Measurements from ENCODE around the gene RNU1-3.
"Not testable (repeated sequence)": the region's sequence is repeated elsewhere in the genome, so short reads cannot be mapped to it uniquely, and the experiment has no call there.

Gene RNU1-3

GRCh38 chr1:16637941-16638778 is 28.6 kb downstream of the RNU1-3 start:
- not testable (repeated sequence) for H3K4me1 Mint-ChIP-seq; H3K36me3 Mint-ChIP-seq; H3K9me3 Mint-ChIP-seq; H3K27ac Mint-ChIP-seq; H3K4me3 Mint-ChIP-seq; DNase-seq (ENCODE audit: low spot score in 2 of 2)
- peak; percentile 27 for ATAC-seq

- not testable (repeated sequence) for DNase-seq (ENCODE audit: low spot score in 2 of 2); H3K36me3 Mint-ChIP-seq; H3K9me3 Mint-ChIP-seq; H3K4me3 Mint-ChIP-seq; H3K27ac Mint-ChIP-seq; H3K4me1 Mint-ChIP-seq; ATAC-seq
These were observed 30.1 kb downstream of the RNU1-3 start for GRCh38 chr1:16636551-16637195.

- ATAC-seq; DNase-seq (ENCODE audit: low spot score in 2 of 2); H3K4me1 Mint-ChIP-seq; H3K4me3 Mint-ChIP-seq; H3K27ac Mint-ChIP-seq; H3K9me3 Mint-ChIP-seq: not testable (repeated sequence)
- H3K36me3 Mint-ChIP-seq, result peaks cover 11% of the 10 kb centered on the region
These were observed 30.8 kb downstream of the RNU1-3 start for GRCh38 chr1:16635959-16636358.

- not testable (repeated sequence) for H3K4me1 Mint-ChIP-seq, ATAC-seq, H3K4me3 Mint-ChIP-seq, H3K9me3 Mint-ChIP-seq
- Mint-ChIP-seq H3K27ac (peak overlapping the region; percentile 2), H3K36me3 (peaks cover 33% of the 10 kb centered on the region)
- peak in 1 of 2 donors; percentile 4 for DNase-seq (ENCODE audit: low spot score in 2 of 2)
These were observed 33.0 kb downstream of the RNU1-3 start for GRCh38 chr1:16633540-16634282.

GRCh38 chr1:16632044-16632850 is 34.5 kb downstream of the RNU1-3 start:
- peaks cover 46% of the 10 kb centered on the region for H3K36me3 Mint-ChIP-seq
- H3K27ac Mint-ChIP-seq; H3K9me3 Mint-ChIP-seq; DNase-seq (ENCODE audit: low spot score in 2 of 2); ATAC-seq; H3K4me1 Mint-ChIP-seq; H3K4me3 Mint-ChIP-seq: not testable (repeated sequence)

- Mint-ChIP-seq H3K9me3 (no peaks in the 10 kb centered on the region), H3K27ac (no peak overlapping the region), H3K36me3 (peaks cover 48% of the 10 kb centered on the region), H3K4me1 (peaks cover 8% of the 10 kb centered on the region), H3K4me3 (no peak overlapping the region)
- ATAC-seq, result peak; percentile 2
- DNase-seq (ENCODE audit: low spot score in 2 of 2), result no peak
These were observed 35.3 kb downstream of the RNU1-3 start for GRCh38 chr1:16631248-16632043.

GRCh38 chr1:16630661-16631247 is 36.0 kb downstream of the RNU1-3 start:
- H3K9me3 Mint-ChIP-seq, result no peaks in the 10 kb centered on the region
- H3K4me3 Mint-ChIP-seq, result no peak overlapping the region
- H3K27ac Mint-ChIP-seq, result peak overlapping the region; percentile 33
- H3K36me3 Mint-ChIP-seq, result peaks cover 48% of the 10 kb centered on the region
- H3K4me1 Mint-ChIP-seq, result peaks cover 14% of the 10 kb centered on the region
- ATAC-seq (no peak), DNase-seq (ENCODE audit: low spot score in 2 of 2) (no peak)

GRCh38 chr1:16629916-16630530 is 36.7 kb downstream of the RNU1-3 start:
- Mint-ChIP-seq H3K4me1 (peaks cover 15% of the 10 kb centered on the region), H3K27ac (peak overlapping the region; percentile 33), H3K36me3 (peaks cover 48% of the 10 kb centered on the region)
- ATAC-seq, H3K4me3 Mint-ChIP-seq, H3K9me3 Mint-ChIP-seq: not testable (repeated sequence)
- peak in 1 of 2 donors; percentile 56 for DNase-seq (ENCODE audit: low spot score in 2 of 2)

- DNase-seq (ENCODE audit: low spot score in 2 of 2) (peak in 1 of 2 donors; percentile 61), ATAC-seq (no peak)
- Mint-ChIP-seq H3K27ac (peak overlapping the region; percentile 29), H3K9me3 (no peaks in the 10 kb centered on the region), H3K36me3 (peaks cover 48% of the 10 kb centered on the region), H3K4me3 (no peak overlapping the region), H3K4me1 (peaks cover 15% of the 10 kb centered on the region)
These were observed 38.2 kb downstream of the RNU1-3 start for GRCh38 chr1:16628361-16629111.

- H3K4me3 Mint-ChIP-seq, ATAC-seq, H3K9me3 Mint-ChIP-seq: not testable (repeated sequence)
- Mint-ChIP-seq H3K36me3 (peaks cover 42% of the 10 kb centered on the region), H3K4me1 (peaks cover 15% of the 10 kb centered on the region), H3K27ac (peak overlapping the region; percentile 3)
- DNase-seq (ENCODE audit: low spot score in 2 of 2), result peak in 1 of 2 donors; percentile 55
These were observed 40.3 kb downstream of the RNU1-3 start for GRCh38 chr1:16626409-16626983.

- peaks cover 35% of the 10 kb centered on the region for H3K36me3 Mint-ChIP-seq
- ATAC-seq (no peak), DNase-seq (ENCODE audit: low spot score in 2 of 2) (peak in 1 of 2 donors; percentile 61)
- H3K4me3 Mint-ChIP-seq, result no peak overlapping the region
- peak overlapping the region; percentile 3 for H3K27ac Mint-ChIP-seq
- H3K9me3 Mint-ChIP-seq, result no peaks in the 10 kb centered on the region
- H3K4me1 Mint-ChIP-seq, result peaks cover 15% of the 10 kb centered on the region
These were observed 41.0 kb downstream of the RNU1-3 start for GRCh38 chr1:16625497-16626408.
